Esophagus muscularis mucosa (tissue), 4 donors: Measurements from ENCODE around the gene GRID1. TPM values are rescaled to one million over a fixed set of nuclear protein-coding genes. Genes with fewer than 3 reads are reported as not detected.

Experiments
- DNase-seq: peaks from one replicate; pipeline ENCODE4 v3.0.0-alpha.2; 2017; ENCODE audit errors: extremely low spot score
- H3K27ac ChIP-seq, 4 donors: fragments of 200-600 bp; sonication (generic); replicated peaks in 1 of 4; 1 replicate in 3 of 4; 2 replicates in 1 of 4; pipeline ENCODE4 v1.5.1; 2016 to 2019; ENCODE audit warnings: mild to moderate bottlenecking in 1 of 4
- H3K27me3 ChIP-seq, 4 donors: fragments of 200-600 bp; sonication (generic); one replicate each; pipeline versions ENCODE4 v1.5.1 to v1.6.0; 2016 to 2019
- H3K36me3 ChIP-seq, 4 donors: fragments of 200-600 bp; sonication (generic); one replicate each; pipeline ENCODE4 v1.5.1; 2016 to 2019
- H3K4me1 ChIP-seq, 4 donors: fragments of 200-600 bp; sonication (generic); one replicate each; pipeline ENCODE4 v1.5.1; 2016 to 2019
- H3K4me3 ChIP-seq, 4 donors: fragments of 200-600 bp; sonication (generic); 1 replicate in 2 of 4; 2 replicates in 2 of 4; pipeline ENCODE4 v1.5.1; 2016 to 2019; ENCODE audit warnings: mild to moderate bottlenecking in 4 of 4, moderate library complexity in 1 of 4
- H3K9me3 ChIP-seq, 4 donors: fragments of 200-600 bp; sonication (generic); 1 replicate in 3 of 4; 2 replicates in 1 of 4; pipeline ENCODE4 v1.5.1; 2016 to 2019
- EP300 ChIP-seq: sonication (generic); formaldehyde crosslinking; IDR thresholded peaks from one replicate; pipeline ENCODE4 v1.6.1; 2017; ENCODE audit warnings: antibody characterized with exemption
- POLR2A ChIP-seq: fragments of 450-650 bp; IDR thresholded peaks from one replicate; pipeline ENCODE4 v1.6.1; 2017; ENCODE audit warnings: antibody characterized with exemption, moderate library complexity, mild to moderate bottlenecking, low read depth
- POLR2AphosphoS5 ChIP-seq, 2 donors: sonication (generic); formaldehyde crosslinking; IDR thresholded peaks; one replicate each; pipeline ENCODE4 v1.6.1; 2017; ENCODE audit warnings: antibody characterized with exemption in 2 of 2
- WGBS: methylation state at CpG from one replicate; pipeline ENCODE4 v1.1.5; 2018; 5-methylcytosine and 5-hydroxymethylcytosine counted together
- intact Hi-C: fragments of 100-400 bp; cut with DNase I; formaldehyde crosslinking; loops from one replicate; pipeline ENCODE4 v1.15.1; 2023
- total RNA-seq, 4 donors: library from RNA; depleted of rRNA; stranded (reverse); fragments of >200 nt; gene quantifications; one replicate each; pipeline versions ENCODE4 v1.1.0 to v1.2.1, GENCODE V29; 2016
- TF ChIP-seq, protein P1 (sequence below), 3 experiments: fragments of 200-600 bp in 2 of 3; fragments of 450-650 bp in 1 of 3; sonication (generic) in 2 of 3; IDR thresholded peaks; one replicate each; pipeline ENCODE4 v1.5.1; 2017 to 2019; ENCODE audit warnings: antibody characterized with exemption in 3 of 3, mild to moderate bottlenecking in 2 of 3, moderate library complexity in 1 of 3

GRID1 gene
- total RNA-seq, 4 donors from 2014 or later, result under 0.01 to 1.3 (median 1.1) TPM

DNA sequence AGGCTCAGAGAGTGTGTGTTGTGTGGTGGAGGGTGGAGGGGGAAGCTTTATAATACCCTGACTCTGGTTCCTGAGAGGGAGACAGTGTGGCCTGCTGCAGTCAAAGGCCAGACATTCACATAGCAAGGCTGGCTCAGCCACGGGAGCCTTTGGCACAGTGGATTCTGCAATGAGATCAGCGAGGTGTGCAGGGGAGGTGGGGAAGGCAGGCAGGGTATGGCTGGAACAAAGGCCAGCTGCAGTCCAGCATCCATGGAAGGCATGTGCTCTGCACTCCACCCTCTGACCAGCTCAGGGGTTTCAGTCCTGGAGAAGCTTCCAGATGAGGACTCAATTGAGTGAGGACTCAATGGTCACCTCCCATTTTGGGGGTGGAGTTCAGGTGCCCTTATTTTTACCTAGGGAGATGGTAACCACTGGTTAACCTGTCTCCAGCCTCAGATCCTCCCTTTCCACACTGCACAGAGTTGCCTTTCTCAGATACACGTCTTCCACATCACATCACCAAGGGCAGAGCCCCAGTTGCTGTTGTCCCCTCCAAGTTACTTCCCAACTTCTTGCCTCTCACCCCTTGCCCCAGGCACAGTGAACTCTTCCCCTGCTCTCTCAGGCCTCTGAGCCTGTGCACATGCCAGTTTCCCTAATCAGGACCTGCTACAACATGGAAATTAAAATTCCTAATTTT is 504.9 kb downstream of the GRID1 start:
- Histone ChIP-seq H3K36me3 (no peaks in the 10 kb centered on the region), H3K27ac (no peak overlapping the region), H3K4me3 (no peak overlapping the region), H3K9me3 (no peaks in the 10 kb centered on the region), H3K27me3 (no peaks in the 10 kb centered on the region), H3K4me1 (no peaks in the 10 kb centered on the region)
- intact Hi-C loops, result no loop called here
- TF ChIP-seq, protein P1, sequence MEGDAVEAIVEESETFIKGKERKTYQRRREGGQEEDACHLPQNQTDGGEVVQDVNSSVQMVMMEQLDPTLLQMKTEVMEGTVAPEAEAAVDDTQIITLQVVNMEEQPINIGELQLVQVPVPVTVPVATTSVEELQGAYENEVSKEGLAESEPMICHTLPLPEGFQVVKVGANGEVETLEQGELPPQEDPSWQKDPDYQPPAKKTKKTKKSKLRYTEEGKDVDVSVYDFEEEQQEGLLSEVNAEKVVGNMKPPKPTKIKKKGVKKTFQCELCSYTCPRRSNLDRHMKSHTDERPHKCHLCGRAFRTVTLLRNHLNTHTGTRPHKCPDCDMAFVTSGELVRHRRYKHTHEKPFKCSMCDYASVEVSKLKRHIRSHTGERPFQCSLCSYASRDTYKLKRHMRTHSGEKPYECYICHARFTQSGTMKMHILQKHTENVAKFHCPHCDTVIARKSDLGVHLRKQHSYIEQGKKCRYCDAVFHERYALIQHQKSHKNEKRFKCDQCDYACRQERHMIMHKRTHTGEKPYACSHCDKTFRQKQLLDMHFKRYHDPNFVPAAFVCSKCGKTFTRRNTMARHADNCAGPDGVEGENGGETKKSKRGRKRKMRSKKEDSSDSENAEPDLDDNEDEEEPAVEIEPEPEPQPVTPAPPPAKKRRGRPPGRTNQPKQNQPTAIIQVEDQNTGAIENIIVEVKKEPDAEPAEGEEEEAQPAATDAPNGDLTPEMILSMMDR (IDR thresholded peaks at IDR 0.05), result no peak
- TF ChIP-seq EP300 (no peak), POLR2AphosphoS5 (IDR thresholded peaks at IDR 0.05) (no peak)
- WGBS, result 59% methylated on average over 3 of the region's 3 CpGs
- DNase-seq, result no peak

GRCh38 chr10:85859859-85860258 is 506.7 kb downstream of the GRID1 start:
- TF ChIP-seq, protein P1 (IDR thresholded peaks at IDR 0.05), result no peak
- no peak for TF ChIP-seq POLR2AphosphoS5 (IDR thresholded peaks at IDR 0.05)
- no peak for TF ChIP-seq POLR2A
- no peak for TF ChIP-seq EP300
- intact Hi-C loops, result no loop called here
- no peak overlapping the region for H3K27ac ChIP-seq
- 94% methylated on average over 2 of the region's 2 CpGs for WGBS
- H3K4me3 ChIP-seq, result no peak overlapping the region
- H3K4me1 ChIP-seq, result no peaks in the 10 kb centered on the region
- DNase-seq, result no peak
- no peaks in the 10 kb centered on the region for H3K9me3 ChIP-seq
- H3K36me3 ChIP-seq, result no peaks in the 10 kb centered on the region
- no peaks in the 10 kb centered on the region for H3K27me3 ChIP-seq

DNA sequence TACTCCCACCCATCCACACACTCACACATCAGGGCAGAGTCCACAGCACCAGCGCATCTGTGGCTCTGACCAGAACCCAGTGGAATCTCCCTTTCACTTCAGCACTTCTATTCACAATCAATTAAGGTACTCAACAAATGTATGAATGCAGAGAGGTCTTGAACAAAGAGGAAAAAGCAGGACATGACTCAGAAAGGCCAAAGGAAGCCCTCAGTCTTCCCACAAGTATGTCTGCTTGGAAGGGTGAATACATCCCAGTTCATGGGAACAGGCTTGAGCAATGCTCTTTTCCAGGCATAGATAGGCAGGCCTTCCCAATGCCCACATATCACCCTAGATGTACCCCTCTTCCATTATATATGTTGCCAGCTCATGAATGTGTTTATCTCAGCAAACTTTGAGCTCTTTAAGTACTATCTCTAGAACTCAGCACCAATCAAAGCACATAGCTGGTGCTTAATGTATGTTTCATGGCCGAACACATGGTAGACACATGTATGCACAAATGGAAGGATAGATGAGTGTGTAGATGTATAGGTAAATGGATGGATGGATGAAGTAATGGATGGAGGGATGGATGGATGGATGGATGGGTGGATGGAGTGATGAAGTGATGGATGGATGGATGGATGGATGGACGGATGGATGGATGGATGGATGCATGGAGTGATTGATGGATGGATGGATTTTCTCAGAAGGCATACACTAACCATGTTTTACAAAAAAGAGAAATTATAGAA is 507.6 kb downstream of the GRID1 start:
- no peak for DNase-seq
- TF ChIP-seq, protein P1 (IDR thresholded peaks at IDR 0.05), result no peak
- TF ChIP-seq EP300, result no peak
- intact Hi-C loops, result no loop called here
- Histone ChIP-seq H3K9me3 (no peaks in the 10 kb centered on the region), H3K4me3 (no peak overlapping the region), H3K4me1 (no peaks in the 10 kb centered on the region), H3K27me3 (no peaks in the 10 kb centered on the region), H3K27ac (no peak overlapping the region), H3K36me3 (no peaks in the 10 kb centered on the region)
- 86% methylated on average over 3 of the region's 3 CpGs for WGBS

- Histone ChIP-seq H3K4me3 (no peak overlapping the region), H3K4me1 (no peaks in the 10 kb centered on the region), H3K36me3 (no peaks in the 10 kb centered on the region), H3K27ac (no peak overlapping the region), H3K27me3 (no peaks in the 10 kb centered on the region), H3K9me3 (no peaks in the 10 kb centered on the region)
- WGBS, result 96% methylated on average over 3 of the region's 3 CpGs
- TF ChIP-seq POLR2AphosphoS5 (IDR thresholded peaks at IDR 0.05), result no peak
- TF ChIP-seq, protein P1 (IDR thresholded peaks at IDR 0.05), result no peak
- TF ChIP-seq POLR2A, result no peak
- intact Hi-C loops, result no loop called here
- no peak for DNase-seq
Measured at GRCh38 chr10:85857791-85858190, 508.8 kb downstream of the GRID1 start.

DNA sequence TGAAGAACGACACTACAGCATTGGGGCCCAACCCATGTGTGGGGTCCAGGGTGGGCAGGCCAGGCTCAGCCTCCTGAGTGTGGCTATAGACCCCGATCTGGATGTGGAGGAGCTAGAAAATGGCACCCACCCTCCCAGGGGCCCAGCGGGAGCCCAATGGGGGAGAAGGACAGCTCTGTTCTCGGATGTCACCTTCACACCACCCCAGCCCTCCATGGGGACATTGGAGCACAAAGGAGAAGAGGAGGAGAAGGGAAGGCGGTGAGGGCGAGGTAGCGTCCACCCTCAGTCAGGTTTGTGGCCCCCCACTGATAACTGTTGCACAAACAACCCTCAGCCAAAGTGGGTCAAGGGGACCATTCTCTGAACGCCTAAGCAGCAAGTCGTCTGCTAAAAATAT is 509.3 kb downstream of the GRID1 start:
- Histone ChIP-seq H3K27ac (no peak overlapping the region), H3K27me3 (no peaks in the 10 kb centered on the region), H3K4me3 (no peak overlapping the region), H3K9me3 (peaks cover 0 to 2% (median 0%) of the 10 kb centered on the region in 4 donors), H3K36me3 (no peaks in the 10 kb centered on the region), H3K4me1 (no peaks in the 10 kb centered on the region)
- intact Hi-C loops, result no loop called here
- no peak for DNase-seq
- 95% methylated on average over 9 of the region's 9 CpGs for WGBS
- TF ChIP-seq POLR2AphosphoS5 (IDR thresholded peaks at IDR 0.05), result no peak
- TF ChIP-seq, protein P1 (IDR thresholded peaks at IDR 0.05), result no peak
- no peak for TF ChIP-seq EP300
- no peak for TF ChIP-seq POLR2A
